ENCODE results near the gene BMPR1B. TPM values are rescaled to one million over a fixed set of nuclear protein-coding genes. Genes with fewer than 3 reads are reported as not detected.

BMPR1B gene
- total and polyA plus RNA-seq, 2 of the 4 experiments (the other 2 are of a cell fraction), result 0.24 to 0.90 TPM

- BruUV-seq (replicated peaks), result no TSS peak
- Histone ChIP-seq H2AFZ (replicated peaks; ENCODE audit: low read length, poor library complexity) (no peak overlapping the region), H3K23ac (ENCODE audit: low read depth, low read length) (no peak overlapping the region), H3K14ac (replicated peaks; ENCODE audit: low read depth, low read length) (no peak overlapping the region), H2BK5ac (ENCODE audit: low read depth, low read length, poor library complexity, severe bottlenecking) (no peak overlapping the region), H2AK9ac (replicated peaks; ENCODE audit: low read depth, low read length, poor library complexity) (no peak overlapping the region), H2BK15ac (ENCODE audit: low read depth, low read length) (no peak overlapping the region), H4K20me1 (ENCODE audit: insufficient read depth, low read length) (no peaks in the 10 kb centered on the region), H3K27ac (ENCODE audit: insufficient read depth, low read length) (no peak overlapping the region), H3K79me1 (ENCODE audit: low read depth in 1 of 2, low read length in 2 of 2) (no peaks in the 10 kb centered on the region), H2BK120ac (ENCODE audit: low read depth, low read length) (no peak overlapping the region), H3K36me3 (ENCODE audit: control insufficient read depth, insufficient read depth, low read length) (no peaks in the 10 kb centered on the region), H3K9me3 (ENCODE audit: control insufficient read depth, insufficient read depth, low read length) (no peaks in the 10 kb centered on the region), H4K8ac (ENCODE audit: low read depth in 2 of 2, low read length in 2 of 2) (no peak overlapping the region), H3K4ac (ENCODE audit: low read depth, low read length) (no peak overlapping the region), H3K4me3 (ENCODE audit: insufficient read depth, low read depth, low read length) (no peak overlapping the region), H3K56ac (ENCODE audit: extremely low read depth, insufficient read depth, low read length) (no peak overlapping the region), H3K9me1 (ENCODE audit: insufficient read depth, low read length) (no peaks in the 10 kb centered on the region), H4K91ac (ENCODE audit: insufficient read depth, low read depth, low read length) (no peak overlapping the region), H3K9ac (ENCODE audit: low read depth, low read length) (no peak overlapping the region), H2BK20ac (ENCODE audit: low read depth, low read length) (no peak overlapping the region), H3K4me1 (ENCODE audit: control insufficient read depth, insufficient read depth, low read length) (no peaks in the 10 kb centered on the region), H3K4me2 (ENCODE audit: low read depth, low read length) (no peak overlapping the region), H2AK5ac (ENCODE audit: low read depth, low read length) (no peak overlapping the region), H3K27me3 (ENCODE audit: control insufficient read depth, insufficient read depth, low read length) (no peaks in the 10 kb centered on the region), H3K18ac (ENCODE audit: low read depth, low read length) (no peak overlapping the region), H4K5ac (ENCODE audit: low read depth, low read length) (no peak overlapping the region)
- no CpG with 5 or more reads among the region's 1 CpG for WGBS, 2 experiments (ENCODE audit: extremely low coverage in 2 of 2, insufficient read length in 1 of 2)
- dilution Hi-C loops (cut with HindIII; ENCODE audit: low sequenced_read_pairs, unreplicated experiment) (no loop called here), in situ Hi-C loops (cut with MboI; ENCODE audit: low sequenced_read_pairs) (no loop called here), intact Hi-C loops (cut with micrococcal nuclease) (loop anchor here (10.0 kb wide), 1 partner anchor 259 kb away; no protein-coding TSS in a partner anchor)
- ChIA-PET POLR2A (ENCODE audit: unreplicated experiment) (no interaction called here), CTCF (no interaction called here)
- DNase-seq (no peak), ATAC-seq (ENCODE audit: low read depth) (no peak)
- TF ChIP-seq CTCF (conservative IDR thresholded peaks at IDR 0.05; ENCODE audit: low read depth, low read length) (no peak), RCOR1 (IDR thresholded peaks at IDR 0.05; ENCODE audit: insufficient replicate concordance, low read length) (no peak), USF2 (IDR thresholded peaks at IDR 0.05; ENCODE audit: low read depth, low read length) (no peak), FOS (IDR thresholded peaks at IDR 0.05; ENCODE audit: low read depth, low read length) (no peak), MXI1 (IDR thresholded peaks at IDR 0.05; ENCODE audit: borderline replicate concordance, low read depth, low read length) (no peak), MAZ (IDR thresholded peaks at IDR 0.05; ENCODE audit: borderline replicate concordance, low read depth, low read length) (no peak), SMC3 (IDR thresholded peaks at IDR 0.05; ENCODE audit: low read depth, low read length) (no peak), CEBPB (IDR thresholded peaks at IDR 0.05; ENCODE audit: low read depth, low read length) (no peak), RFX5 (IDR thresholded peaks at IDR 0.05; ENCODE audit: low read depth, low read length) (no peak), MAFK (IDR thresholded peaks at IDR 0.05; ENCODE audit: low read depth, low read length) (no peak), ELK1 (IDR thresholded peaks at IDR 0.05; ENCODE audit: borderline replicate concordance, low read depth, low read length) (no peak), BHLHE40 (IDR thresholded peaks at IDR 0.05; ENCODE audit: low read depth, low read length) (no peak)
Observed at GRCh38 chr4:95073646-95074045, 315.9 kb downstream of the BMPR1B start.

All from IMR-90 (cell line).